HG02943 (cell line): Measurements from ENCODE around the gene OGDHL.
"Not testable (repeated sequence)": the region's sequence is repeated elsewhere in the genome, so short reads cannot be mapped to it uniquely, and the experiment has no call there.

Source experiments
- ATAC-seq: cut with Tn5 transposase; IDR thresholded peaks from one replicate; pipeline ENCODE4 v1.9.1; 2021; ENCODE audit warnings: mild to moderate bottlenecking, low read depth, moderate library complexity; ENCODE audit not compliant: unreplicated experiment

Gene OGDHL

DNA sequence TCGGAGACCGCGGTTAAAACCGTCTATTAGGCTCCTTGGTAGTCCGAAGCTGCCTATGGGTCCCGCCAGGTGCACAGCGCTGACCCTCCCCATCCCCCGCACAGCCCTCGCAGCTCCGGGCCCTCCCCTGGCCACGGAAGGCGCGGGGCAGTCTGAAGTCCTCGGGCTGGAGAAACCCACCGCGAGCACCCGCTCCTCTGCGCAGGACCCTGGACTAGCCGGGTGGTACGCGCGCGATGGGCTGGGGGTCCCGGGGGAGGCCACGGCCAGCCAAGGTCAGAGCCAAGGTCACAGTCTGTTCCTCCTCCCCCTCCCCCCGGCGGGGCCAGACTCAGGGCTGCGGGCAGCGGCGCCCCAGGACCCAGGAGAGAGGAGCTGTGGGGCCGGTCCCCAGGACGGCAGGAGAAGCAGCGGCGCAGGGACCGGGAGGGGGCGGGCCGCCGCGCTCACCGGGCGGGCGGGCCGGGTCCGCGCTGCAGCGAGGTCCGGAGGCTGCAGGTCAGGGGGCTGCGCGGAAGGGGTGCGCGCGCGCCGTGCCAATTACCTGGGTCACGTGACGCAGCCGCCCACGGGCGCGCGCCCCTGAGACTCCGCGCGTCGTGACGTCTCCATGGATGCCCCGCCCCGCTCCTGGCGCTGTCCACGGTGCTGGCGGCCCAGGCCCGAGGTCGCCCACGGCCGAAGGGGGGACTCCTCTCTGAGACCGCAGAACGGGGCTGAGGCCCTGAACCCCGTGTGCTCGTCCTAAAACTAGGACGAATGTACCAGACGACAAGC, at the start of gene OGDHL:
Gene OGDHL, minus strand, starts transcription at position 535 of the 777 bp plus-strand sequence. CDS start 3,731 bp downstream, outside the sequence.
- peak; percentile 73 for ATAC-seq

DNA sequence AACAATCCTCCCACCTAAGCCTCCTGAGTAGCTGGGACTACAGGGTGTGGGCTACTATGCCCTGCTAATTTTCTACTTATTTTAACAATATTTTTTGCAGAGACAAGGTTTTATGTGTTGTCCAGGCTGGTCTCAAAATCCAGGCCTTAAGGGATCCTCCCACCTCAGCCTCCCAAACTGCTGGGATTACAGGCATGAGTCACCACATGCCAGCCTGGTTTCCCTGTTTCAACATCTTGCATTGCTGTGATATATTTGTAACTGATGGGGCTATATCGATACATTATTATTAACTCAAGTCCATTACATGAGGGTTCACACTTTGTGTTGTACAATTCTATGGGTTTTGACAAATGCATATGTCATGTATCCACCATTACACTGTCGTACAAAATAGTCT, 41.9 kb upstream of the OGDHL start:
- no peak for ATAC-seq

DNA sequence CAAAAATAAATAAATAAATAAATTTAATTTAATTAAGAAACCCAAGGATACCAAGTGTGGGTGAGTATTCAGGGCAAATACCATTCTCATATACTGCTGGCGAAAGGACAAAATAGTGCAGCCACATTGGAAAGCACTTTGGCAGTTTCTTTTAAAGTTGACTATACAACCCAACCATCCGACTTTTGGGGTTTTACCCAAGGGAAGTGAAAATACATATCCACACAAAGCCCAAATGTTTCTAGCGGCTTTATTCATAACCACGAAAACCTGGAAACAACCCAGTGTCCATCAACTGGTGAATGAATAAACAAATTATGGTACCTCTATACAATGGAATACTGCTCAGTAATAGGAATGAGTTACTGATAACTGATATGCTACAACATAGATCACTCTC, 36.2 kb upstream of the OGDHL start:
- no peak for ATAC-seq

DNA sequence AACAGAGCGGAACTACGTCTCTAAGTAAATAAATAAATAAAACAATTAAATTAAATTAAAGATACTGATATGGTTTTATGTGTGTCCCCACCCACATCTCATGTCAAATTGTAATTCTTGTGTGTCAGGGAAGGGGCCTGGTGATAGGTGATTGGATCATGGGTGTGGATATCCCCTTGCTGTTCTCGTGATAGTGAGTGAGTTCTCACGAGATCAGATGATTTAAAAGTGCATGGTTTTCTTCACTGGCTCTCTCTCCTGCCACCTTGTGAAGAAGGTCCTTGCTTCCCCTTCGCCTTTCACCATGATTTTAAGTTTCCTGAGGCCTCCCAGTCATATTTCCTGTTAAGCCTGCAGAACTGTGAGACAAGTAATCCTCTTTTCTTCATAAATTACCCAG, 29.0 kb upstream of the OGDHL start:
- no peak for ATAC-seq

DNA sequence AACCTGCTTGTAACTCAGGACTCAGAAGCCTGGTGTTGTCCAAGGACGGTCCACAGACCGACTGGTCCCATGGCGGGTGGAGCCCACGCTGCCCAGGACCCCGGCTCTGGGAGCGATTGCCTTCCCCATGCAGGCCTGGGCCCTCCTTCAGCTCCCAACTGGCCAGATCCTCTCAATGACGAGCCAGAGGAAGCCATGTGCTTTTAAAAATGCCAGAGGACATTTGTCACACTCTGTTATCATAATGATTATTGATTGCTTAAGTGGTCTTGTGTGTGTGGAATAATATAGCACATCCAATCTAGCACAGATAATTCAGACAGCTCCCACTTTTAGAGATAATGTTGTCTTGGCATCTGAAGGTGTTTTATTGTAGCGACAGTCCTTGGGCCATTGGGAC, 22.6 kb upstream of the OGDHL start:
- no peak for ATAC-seq

DNA sequence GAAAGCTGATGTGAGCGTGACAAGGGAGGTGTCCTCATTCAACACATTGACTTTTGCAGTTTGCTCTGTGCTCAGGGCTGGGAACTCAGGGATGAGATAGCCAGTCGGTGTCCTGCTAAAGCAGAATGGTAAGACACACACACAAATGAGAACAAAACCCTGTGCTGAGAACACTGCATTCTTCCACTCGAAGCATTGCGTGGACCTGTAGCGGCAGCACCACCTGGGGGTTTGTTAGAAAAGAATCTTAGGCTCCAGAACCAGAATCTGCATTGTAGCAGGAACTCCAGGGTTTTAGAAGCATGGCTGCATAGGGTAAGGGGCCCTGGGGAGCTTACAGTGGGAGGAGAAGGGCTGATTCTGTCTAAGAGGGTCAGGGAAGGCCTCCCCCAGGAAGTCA, 21.5 kb upstream of the OGDHL start:
- ATAC-seq: no peak

DNA sequence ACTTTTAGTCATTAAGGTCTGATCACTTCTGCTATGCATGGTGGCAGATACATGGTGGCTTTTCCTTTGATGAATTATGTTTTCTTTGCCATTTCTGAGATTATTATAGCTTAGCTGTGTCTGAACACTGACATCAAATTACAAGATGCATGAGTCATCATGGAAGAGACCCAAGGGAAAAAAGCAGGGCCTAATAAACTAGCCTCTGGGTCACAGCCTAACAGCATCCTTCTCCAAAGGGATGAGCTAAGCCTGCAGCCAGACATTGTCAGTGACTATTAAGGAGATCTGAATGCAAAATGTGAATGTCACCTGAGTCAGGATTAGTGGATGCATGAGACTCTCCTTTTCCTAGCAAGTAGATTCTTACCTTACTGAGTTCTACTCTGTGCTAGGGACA, 19.1 kb upstream of the OGDHL start:
- ATAC-seq: no peak

DNA sequence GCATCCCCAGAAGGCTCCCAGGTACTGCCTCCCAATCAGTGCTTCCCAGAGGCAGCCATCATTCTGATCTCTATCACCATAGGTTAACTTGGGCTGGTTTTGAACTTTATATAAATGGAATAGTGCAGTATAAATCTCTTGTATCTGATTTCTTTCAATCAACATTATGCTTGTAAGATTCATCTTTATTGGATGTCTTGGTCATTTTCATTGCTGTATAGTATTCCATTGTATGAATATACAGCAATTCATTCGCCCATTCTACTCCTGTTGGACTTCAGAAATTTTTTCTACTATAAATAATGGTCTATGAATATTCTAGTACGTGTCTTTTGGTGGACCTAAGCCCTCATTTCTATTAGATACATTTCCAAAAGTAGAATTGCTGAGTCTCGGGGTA, 16.1 kb upstream of the OGDHL start:
- ATAC-seq: no peak

DNA sequence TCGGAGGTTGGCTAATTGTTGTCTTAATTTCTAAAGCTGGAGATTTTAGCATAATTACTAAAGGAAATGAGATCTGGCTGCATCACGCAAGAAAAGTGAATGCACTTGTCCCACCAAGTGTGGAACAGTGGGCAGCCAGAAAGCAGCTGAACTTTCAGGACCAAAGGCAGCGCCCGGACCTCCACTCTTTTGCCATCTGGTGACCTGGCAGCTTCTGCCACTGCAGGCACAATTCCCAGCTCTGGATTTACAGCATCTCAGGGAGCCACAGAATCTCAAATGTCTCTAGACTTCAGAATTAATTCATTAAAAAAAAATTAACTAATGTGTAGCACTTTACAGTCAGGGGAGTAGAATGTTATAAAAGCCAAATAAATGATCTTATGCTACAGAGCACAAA, 14.7 kb upstream of the OGDHL start:
- ATAC-seq: no peak

DNA sequence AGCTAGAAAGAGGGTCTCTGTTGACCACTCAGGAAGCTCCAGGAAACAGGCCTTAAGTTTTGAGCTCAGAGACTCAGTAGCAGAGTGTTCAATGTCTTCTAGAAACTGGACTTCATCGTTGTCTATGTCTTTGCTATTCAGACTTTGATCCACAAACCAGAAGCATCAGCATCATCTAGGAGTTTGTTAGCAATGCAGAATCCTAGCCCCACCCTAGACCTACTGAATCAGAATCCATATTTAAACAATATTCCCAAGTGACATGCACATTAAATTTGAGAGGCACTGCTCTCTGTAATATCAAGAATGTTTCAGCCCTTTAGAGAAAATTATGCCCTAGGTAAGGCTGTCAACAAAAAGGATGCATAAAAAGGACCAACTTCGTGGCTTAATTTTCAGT, 12.9 kb upstream of the OGDHL start:
- ATAC-seq: no peak

DNA sequence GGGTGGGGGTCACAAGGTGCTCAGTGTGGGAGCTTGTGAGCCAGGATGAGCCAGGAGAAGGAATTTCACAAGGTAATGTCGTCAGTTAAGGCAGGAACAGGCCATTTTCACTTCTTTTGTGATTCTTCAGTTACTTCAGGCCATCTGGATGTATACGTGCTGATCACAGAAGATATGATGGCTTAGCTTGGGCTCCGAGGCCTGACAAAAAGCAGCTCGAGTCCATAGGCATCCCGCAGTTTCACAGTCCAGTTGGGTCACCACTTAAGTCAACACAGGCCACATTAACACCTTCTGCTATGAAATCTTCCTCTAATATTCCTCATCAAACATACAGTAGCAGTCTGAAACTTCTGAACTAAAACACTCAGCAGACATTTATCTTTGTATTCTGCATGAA, 10.8 kb upstream of the OGDHL start:
- ATAC-seq: not testable (repeated sequence)

DNA sequence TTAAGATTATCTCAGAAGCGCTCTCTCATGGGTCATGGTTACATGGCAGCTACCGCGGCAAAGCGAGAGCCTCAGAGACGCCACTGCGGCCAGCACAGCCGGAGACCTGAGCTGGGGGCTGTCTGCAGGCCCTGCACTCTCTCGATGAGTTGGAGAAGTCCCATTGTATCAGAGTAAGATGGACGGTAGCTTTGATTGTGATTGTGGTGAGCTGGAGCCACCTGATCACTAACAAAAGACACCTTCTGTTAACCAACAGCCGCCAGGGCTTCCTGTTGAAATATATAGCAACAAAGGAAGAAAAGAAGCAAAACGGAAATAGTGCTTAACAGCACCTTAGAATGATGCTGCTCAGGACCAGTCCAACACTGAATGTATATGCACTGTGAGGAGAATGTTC, 8.9 kb upstream of the OGDHL start:
- ATAC-seq: not testable (repeated sequence)

DNA sequence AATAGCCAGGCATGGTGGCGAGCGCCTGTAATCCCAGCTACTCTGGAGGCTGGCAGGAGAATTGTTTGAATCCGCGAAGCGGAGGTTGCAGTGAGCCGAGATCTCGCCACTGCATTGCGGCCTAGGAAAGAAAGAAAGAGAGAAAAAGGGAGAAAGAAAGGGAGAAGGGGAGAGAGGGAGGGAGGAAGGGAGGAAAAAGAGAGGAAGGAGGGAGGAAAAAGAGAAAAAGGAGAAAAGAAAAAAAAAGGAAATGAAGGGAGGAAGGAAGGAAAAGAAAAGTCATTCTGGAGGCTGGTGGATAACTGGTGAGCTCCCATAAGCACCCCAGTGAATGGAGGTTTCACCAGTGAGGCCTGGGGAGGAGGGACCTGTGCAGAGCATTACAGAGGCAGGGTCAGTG, 7.6 kb upstream of the OGDHL start:
- ATAC-seq: no peak

DNA sequence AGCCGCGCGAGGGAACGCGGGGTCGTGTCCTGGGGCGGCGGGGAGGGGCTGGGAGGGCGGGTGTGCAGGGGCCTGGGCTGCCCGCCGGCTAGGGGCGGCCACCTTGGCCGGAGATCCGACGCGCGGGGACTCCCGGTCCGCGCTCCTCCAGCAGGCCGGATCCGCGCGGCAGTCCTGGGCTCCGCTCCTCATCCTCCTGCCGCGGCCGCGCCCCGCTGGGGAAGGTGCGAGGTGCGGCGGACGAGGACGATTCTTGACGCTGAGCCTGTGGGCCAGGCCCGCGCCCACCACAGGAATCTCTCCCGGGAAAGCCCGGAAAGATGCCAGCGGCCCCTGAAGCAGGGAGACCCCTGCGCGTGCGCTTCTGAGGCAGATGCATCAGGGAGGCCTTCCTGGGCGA, 6.6 kb upstream of the OGDHL start:
- ATAC-seq: no peak

DNA sequence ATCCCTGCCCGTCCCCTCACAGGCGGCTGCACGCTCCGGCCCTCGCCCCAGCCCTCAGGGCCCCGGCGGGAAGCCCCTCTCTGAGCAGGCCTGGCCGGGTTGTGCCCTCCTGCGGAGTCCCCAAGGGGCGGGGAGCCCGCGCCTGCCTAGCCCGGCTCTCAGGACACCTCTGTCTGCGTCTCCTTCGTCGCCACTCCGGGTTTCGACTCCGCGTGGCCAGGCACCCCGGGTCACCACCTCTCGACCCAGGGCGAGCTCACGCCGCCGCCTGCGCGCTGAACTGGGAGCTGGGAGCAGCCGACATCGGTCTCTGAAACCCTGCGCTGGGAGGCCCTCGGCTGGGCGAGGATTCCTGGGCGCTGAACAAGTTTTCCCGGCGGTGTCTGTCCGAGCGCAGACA, 6.2 kb upstream of the OGDHL start:
- no peak for ATAC-seq

DNA sequence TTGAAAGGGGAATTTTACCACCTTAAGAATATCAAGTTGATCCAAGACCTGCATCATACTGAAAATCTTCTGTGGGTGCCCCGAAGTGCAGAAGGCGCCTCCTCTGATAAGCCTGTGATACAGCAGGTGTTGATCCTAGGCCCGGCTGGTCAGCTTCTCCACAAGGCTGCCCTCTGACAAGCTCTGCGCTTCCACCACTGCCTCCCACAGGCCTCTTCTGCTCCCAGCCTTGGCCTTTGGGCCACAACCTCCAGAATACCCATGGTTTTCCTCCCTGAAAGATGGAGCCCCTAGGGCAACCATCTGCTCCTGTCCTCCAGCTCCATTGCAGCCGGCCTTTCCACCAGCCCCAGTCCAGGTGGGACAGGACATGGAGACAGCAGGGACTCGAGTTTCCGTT, 5.6 kb upstream of the OGDHL start:
- no peak for ATAC-seq

DNA sequence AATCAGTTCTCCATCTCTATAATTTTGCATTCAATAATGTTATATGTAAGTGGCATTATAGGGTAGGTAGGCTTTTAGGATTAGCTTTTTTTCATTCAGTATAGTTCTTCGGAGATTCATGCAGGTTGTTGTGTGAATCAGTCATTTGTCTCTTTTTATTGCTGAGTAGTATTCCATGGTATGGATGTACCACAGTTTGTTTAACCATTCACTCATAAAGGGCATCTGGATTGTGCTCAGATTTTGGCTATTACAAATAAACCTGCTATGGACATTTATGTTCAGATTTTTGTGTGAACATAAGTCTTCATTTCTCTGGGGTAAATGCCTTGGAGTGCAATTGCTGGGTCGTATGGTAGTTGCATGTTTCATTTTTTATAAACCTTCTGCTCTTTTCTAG, 4.4 kb upstream of the OGDHL start:
- no peak for ATAC-seq

DNA sequence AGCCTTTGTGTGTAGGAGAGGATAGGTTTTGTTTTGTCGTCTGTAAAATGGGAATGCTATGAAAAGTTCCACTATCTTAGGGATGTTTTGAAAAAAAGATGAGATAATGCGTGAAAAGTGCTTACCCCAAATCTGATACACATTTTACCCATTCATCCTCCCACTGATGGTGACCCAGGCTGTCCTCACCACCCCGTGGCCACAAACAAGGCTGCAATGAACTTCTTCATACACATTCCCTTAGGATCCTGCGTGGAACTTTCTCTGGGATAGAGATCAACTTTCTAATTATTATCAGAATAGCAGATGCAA, 399 bp upstream of the OGDHL start:
- no peak for ATAC-seq

DNA sequence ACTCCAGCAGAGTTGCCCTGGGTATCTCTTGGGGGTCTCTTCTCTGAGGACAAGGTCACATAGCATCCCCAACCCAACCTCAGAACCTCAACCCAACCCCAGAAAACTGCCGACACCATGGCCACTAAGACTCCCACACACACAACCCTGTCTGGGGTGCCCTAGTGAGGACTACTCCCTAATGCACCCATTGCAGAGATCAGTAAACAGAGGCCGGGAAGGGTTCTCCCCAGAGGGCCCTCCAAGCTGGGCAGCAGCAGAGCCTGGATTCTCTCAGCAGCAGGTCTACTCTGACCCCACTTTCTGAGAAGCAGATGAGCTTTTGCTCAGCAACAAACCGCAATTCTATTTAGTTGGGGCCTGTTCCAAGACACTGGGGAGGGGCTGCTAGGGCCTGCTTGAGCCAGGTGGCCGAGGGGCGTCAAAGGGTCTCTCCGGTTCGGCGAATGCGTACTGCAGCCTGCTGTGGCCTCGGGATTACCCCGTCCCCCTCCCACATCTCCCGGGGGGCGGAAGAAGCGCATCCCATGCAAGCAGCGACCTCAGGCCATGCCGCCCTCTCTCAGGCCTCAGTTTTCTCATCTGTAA, 828 bp downstream of the OGDHL start:
- ATAC-seq: no peak

DNA sequence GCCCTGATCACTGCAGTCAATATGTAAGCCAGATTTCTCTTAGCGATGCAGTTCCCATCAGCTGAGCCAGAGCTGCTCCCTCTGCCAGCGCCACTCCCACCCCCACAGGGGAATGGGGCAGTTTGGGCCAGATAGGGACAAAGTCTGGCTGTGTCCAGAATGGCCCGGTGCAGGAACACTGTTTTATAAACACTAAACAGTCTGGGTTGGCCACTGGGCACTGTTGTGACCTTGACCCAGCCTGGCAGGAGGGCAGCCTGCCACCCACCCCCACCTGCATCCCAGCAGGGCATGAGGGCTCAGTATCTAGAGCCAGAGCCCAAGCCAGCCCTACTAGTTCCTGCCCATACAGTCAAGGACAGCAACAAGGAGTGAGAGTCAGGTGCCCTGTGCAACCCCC, 1.3 kb downstream of the OGDHL start:
- no peak for ATAC-seq

DNA sequence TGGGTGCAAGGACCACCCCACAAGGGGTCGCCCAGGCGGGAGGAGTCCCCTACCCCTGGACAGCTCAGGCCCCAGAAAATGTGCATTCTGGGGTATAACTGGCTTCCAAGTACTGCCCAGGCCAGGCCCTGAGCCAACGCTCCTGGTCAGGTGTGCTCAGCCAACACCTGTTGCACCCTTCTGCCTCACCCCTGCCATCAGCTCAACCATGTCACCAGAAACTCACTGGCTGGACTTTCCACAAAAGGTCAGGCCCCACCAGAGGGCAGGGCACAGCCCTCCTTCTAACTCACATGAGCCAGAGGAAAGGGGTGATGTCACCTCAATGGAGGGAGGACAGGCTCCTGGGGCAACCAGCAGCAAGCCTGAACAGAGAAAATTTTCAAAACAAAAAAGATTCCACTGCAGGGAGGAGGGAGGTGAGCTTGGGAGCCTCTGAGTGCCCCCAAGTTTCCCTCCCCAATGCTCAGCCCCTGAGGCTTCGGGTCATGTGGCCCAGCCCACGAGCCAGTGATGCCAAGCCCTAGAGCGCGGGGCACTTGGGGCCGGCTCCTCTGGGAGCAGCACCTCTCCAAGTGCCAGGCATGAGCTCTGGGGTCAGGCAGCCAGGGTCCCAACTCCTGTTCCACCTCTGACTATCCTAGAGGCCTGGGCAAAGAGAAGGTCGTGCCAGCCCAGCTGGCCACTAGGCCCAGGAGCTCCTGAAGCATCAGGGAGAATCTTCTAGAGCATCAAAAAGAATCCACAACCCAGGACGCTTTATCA, 2.2 kb downstream of the OGDHL start:
- ATAC-seq: no peak
